Forelimb muscle (tissue), 1 donor: ENCODE data around the gene DCK. TPM values are rescaled to one million over a fixed set of nuclear protein-coding genes. Genes with fewer than 3 reads are reported as not detected.
A peak's percentile ranks its signal among the peaks of the same experiment; 100 is the strongest.
"Not testable (repeated sequence)": the region's sequence is repeated elsewhere in the genome, so short reads cannot be mapped to it uniquely, and the experiment has no call there.

Source experiments
- DNase-seq: peaks from one replicate; pipeline ENCODE4 v3.0.0-alpha.2; 2013; ENCODE audit warnings: low read depth
- polyA plus RNA-seq: library from polyadenylated mRNA; unstranded; fragments of 120-200 nt; gene quantifications from one replicate; pipeline ENCODE4 v1.2.1, GENCODE V29; 2013; ENCODE audit not compliant: insufficient read length

DCK gene
- 18.5 TPM for polyA plus RNA-seq

DNA sequence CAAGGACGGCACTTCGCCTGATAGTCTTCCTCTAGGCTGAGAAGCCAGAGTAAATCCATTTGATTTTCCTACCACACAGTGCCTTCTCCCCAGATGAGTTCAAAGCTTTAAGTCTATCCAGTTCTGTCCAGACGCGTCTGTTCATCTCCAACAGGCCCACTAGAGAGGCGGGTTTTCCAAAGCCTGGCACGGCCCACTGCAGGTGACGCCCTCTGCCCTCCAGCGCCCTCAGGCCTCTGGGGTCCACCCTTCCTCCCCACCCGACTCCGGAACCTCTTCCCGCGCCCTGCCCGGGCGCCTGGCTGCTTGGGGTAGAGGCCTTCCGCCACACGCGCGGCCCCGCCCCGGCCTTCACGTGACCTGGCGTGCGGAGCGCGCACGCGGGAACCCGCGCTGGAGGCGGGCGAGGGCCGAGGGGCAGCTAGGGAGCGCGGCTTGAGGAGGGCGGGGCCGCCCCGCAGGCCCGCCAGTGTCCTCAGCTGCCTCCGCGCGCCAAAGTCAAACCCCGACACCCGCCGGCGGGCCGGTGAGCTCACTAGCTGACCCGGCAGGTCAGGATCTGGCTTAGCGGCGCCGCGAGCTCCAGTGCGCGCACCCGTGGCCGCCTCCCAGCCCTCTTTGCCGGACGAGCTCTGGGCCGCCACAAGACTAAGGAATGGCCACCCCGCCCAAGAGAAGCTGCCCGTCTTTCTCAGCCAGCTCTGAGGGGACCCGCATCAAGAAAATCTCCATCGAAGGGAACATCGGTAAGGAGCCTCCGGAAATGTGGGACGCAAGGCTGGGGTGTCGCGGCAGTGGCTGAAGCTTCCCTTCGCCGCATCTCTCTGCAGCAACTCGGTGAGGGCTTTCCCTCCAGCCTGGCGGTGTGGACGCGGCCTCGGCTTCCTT is at the start of gene DCK:
Gene DCK (plus strand): TSS at position 469 of the 888 bp plus-strand sequence. CDS start 187 bp downstream, at position 656.
- DNase-seq = peak; percentile 77

DNA sequence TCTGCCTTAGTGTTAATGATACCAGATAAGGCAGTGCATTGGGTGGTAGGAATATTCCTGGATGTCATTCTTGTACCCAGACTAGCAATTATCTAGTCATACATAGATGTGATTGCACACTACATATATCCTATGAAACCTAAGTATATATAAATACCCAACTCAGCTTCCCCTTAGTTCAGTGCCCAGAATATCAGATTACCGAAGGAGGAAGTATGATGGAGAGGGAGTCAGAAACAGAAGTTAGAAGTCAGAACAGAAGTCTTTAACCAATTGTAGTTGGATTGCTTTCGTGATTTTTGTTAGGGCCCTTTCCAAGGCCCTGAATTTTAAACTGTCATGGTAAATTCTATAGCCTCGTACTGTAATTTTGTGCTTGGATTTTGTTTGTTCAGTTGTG is 48.4 kb upstream of the DCK start:
- no peak for DNase-seq

- DNase-seq = no peak
These were observed 47.9 kb upstream of the DCK start for GRCh38 chr4:70945452-70946055.

GRCh38 chr4:70946939-70947338 is 46.5 kb upstream of the DCK start:
- no peak for DNase-seq

- no peak for DNase-seq
These were observed 44.7 kb upstream of the DCK start for GRCh38 chr4:70948665-70949260.

DNA sequence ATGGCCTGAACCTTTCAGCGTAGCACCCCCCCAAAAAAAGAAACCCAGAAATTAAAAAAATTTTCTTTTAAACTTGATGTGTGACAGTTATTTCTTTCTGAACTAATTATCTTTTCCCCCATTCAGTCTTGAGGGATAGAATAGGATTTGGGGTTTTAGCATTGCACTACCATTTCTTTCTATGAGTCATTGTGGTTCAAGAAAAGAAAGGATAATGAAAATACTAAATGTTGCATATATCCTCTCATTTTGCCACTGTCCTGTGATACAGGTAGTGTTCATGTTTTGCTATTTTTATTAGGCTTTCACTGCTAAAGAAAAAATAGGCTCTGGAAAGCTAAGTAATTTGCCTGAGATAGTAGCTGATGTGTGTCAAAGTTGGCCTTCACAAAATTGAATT is 39.4 kb upstream of the DCK start:
- no peak for DNase-seq

DNA sequence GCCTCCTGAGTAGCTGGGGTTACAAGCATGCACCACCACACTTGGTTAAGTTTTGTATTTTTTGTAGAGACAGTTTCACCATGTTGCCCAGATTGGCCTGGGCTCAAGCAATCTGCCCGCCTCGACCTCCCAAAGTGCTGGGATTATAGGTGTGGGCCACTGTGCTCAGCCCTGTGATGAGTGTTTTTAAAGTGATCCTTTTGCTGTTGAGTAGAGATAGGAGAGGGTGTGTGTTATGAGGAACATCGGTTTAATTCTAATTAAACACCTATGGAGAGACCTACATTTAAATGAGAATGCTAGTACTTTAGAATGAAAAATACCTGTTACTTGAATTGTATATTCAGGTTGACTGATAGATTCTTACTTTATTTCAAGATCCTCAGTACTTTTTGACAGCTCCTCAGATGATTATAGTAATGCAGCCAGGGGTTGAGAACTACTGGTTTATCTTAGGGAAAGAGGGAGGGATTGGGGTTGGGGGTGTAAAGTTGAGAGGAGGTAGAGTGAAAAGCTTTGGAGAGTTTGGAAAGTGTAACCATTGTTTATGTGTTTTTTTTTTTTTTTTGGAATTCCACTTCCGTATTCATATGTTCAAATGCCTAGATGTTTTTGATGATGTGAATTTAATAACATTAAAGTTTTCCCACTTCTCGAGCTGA is 36.8 kb upstream of the DCK start:
- DNase-seq = no peak

- no peak for DNase-seq
These were observed 34.8 kb upstream of the DCK start for GRCh38 chr4:70958681-70959080.

- DNase-seq = no peak
These were observed 24.4 kb upstream of the DCK start for GRCh38 chr4:70969076-70969475.

DNA sequence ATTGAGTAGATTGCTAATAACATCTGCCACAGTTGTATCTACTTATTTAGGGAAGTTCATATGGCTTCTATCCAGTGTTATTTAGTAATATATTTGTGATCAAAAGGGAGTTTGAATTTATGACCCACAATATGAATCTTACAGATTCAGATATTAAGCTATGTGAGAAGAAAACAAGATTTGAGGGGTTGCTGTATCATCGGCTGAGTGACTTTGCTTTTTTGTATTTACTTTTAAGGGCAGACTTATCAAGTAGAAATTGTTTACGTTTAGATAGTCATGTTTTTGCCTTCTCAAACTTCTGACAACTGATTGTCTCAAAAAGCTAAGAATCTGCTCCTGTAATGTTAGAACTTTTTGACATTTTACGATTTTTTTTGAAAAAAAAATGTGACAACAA is 17.2 kb upstream of the DCK start:
- no peak for DNase-seq

- DNase-seq = no peak
These were observed 13.9 kb upstream of the DCK start for GRCh38 chr4:70979445-70980008.

DNA sequence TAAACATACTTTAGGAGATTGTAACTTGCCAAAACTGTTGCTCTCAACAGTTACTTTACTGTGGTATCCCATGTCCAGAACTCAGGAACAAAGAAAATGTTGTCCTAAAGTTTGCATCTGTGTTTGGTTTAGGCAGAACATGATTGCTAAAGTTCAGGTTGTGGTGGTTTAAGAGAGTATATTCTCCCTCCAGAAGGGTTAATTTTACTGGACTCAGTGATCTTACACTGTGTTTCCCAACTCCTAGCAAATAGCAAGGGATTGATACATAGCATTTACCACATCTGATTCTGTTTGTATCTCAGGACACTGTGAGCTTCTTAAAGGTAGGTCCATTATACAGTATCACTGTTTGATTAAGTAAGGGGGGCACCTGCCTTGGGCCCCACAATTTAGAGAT is 13.3 kb upstream of the DCK start:
- DNase-seq = no peak

DNA sequence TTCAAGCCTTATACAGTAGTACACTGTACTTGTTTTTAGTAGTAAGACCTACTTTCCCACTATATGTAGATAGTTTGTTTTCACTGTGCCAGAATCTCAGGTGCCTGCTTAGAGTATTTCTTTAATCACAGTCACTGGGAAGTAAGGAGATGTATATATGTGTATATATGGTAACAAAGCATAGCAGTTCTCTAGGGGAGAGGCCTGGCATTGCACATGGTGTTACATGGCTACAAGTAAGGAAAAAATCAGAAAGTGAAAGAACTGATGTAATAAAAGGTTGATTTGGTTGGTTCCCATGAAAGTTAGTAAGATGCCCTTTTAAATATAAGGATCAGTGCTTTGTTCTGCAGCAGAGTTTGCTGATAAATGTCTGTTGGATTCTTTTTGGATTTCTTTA is 9.3 kb upstream of the DCK start:
- no peak for DNase-seq

GRCh38 chr4:70984589-70984988 is 8.9 kb upstream of the DCK start:
- DNase-seq = no peak

DNA sequence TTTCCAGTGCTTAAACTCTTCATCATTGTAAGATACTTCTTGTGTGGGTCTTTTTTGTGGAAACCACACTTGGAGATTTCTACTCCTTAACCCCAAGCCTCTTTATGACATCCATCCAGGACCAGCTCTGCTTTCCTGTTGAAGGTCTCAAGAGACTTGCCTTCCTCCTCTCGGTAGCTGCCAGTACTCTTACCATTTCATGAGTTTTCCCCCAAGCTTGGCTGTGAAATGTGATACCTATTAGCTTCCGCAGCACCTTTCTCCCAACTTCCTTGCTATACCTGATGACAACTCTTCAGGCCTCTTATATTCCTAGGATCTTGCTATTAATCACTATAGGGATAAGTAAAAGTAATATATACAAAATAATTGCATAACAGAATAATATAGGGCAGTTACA is 1.9 kb upstream of the DCK start:
- DNase-seq = no peak

DNA sequence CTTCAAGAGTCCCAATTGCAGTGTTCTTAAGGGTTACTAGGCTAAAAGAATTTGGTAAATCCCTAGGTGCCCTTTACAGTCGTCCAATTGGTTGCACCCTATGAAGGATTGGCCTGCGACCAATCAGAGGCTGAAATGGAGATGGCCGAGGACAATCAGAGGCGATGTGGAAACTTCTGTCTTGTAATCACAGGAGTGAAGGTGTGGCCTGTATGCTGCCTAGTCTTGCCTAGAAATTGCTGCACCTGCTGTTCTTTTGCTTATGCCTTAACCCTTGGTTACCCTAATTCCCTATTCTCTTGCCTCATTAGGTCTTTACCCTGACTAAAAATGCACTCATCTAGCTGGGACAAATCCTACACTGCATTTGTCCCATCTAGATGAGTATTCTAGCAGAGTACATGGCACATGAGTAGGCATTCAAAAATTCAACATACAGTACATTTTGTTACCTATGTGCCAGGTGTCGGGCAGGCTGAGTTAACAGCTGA is 1.0 kb upstream of the DCK start:
- no peak for DNase-seq

DNA sequence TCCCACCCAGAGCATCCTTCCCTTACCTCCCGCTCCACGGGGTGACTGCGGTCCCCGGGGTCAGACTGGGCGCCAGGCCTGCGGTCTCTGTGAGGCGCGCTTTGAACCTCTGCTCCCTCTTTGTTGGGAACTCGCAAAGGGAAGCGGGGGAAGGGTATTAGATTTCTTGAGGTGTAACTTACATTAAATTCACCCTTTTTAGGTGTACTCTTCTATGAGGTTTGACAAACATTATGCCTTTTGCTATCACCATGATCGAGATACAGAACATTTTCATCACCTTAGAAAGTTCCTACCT is 569 bp downstream of the DCK start:
- DNase-seq = no peak

DNA sequence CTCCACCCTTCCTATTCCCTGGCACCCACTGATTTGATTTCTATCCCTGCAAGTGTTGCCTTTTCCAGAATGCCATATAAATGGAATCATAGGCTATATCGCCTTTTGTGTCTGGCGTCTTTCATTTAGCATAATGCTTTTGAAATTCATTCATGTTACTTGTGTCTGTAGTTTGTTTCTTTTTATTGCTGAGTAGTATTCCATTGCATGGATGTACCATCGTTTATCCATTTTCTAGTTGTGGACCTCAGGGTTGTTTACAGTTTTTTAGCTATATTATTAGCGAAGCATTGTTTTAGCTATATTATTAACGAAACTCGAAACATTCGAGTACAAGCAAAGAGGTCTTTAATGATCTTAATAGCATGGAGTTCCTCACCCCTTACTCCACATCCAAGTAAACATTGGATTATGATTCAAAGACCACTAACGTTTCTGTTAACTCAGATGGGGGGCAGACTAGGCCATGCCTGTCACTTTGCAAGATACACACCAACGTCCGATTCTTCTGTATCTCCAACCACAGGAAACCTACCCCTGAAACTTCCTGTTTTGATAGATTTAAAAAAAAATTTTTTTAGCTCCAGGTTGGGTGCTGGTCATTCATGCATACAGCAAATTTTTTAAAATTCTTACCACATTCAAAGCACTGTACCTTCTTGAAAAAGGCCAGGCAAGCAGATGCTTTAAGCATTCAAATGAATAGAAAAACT is 1.1 kb downstream of the DCK start:
- no peak for DNase-seq

DNA sequence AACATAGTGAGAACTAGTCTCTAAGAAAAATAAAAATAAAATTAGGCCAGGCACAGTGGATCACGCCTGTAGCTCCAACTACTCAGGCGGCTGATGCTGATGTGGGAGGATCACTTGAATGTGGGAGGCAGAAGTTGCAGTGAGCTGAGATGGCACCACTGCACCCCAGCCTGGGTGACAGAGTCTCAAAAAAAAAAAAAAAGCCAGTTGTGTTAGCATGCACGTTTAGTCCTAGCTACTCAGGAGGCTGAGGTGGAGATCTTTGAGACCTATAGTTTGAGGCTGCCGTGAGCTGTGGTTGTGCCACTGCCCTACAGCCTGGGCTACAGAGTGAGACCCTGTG is 2.5 kb downstream of the DCK start:
- no peak for DNase-seq

DNA sequence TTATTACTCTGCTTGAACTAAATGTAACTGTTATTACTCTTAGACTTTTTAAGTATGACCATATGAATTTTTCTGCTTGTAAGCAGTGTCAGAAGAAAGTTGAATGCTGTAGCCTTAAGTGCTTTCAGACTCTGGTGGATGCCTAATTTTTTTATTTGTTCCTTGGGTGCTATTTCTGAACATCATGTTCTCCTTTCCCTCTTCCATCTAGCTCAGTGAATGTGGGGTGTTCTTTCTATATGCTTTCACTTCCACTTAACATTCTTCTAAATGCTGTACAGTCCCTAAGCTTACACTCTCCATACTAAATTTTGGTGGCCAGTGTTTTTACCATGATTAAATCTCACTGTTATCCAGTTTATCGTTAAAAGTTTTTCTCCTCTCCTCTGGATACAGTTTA is 3.6 kb downstream of the DCK start:
- DNase-seq = no peak

DNA sequence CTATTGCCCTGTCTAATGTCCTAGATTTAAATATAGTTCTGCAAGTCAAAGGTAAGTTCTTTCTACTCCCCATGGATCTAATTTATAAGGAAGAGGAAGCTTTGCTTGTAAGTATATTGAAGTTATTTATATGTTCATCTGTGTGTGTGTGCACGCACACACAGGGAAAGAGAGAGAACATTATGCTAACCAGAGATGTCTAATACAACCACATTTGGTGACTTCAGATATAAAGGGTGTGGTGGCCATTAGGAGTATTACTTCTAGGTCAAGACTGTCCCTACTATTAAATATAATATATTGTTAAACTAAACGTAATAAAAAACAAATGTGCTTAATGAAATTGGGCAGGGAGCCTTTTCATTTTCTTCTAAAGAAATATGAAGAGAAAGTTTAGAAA is 4.1 kb downstream of the DCK start:
- DNase-seq = no peak

DNA sequence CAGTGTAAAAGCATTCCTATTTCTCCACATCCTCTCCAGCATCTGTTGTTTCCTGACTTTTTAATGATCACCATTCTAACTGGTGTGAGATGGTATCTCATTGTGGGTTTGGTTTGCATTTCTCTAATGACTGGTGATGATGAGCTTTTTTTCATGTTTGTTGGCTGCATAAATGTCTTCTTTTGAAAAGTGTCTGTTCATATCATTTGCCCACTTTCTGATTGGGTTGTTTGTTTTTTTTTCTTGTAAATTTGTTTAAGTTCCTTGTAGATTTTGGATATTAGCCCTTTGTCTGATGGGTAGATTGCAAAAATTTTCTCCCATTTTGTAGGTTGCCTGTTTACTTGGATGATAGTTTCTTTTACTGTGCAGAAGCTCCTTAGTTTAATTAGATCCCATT is 6.2 kb downstream of the DCK start:
- DNase-seq = not testable (repeated sequence)
